Right lobe of liver (tissue), 4 donors: ENCODE results near the gene DDX49.

Experiments used
- POLR2A ChIP-seq: fragments of 450-650 bp; IDR thresholded peaks from one replicate; pipeline ENCODE4 v1.6.1; 2017; ENCODE audit warnings: antibody characterized with exemption, mild to moderate bottlenecking
- TF ChIP-seq, protein P1 (sequence below), 4 donors: fragments of 200-600 bp in 3 of 4; fragments of 450-650 bp in 1 of 4; IDR thresholded peaks; one replicate each; pipeline versions ENCODE4 v1.5.1 to v1.8.0; 2016 to 2022; ENCODE audit warnings: antibody characterized with exemption in 4 of 4, mild to moderate bottlenecking in 2 of 4
- donor health status: DM: no; HTN: no; CAD: no.
- donor health status: DM: no; HTN: no; CAD: no.
- donor health status: DM: no; HTN: yes; CAD: no.

DNA sequence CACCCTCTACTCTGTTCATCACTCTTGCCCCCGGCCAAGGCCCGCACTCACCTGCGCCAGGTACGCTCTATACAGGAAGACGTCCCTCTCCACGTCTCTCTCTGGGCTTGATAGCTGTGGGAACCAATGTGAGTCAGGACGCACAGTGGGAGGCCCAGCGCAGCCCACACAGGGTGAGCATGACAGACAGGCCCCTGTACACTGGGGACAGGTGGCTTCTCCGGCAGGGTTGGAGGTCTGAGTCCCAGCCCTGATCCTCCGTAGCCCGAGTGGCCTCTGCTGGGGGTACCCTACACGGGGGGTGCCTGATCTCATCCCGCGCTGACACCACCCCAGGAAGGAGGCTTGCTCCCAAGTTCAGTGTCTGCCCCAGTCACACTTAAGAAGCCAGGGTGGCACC, 6.6 kb upstream of the DDX49 start:
- TF ChIP-seq, protein P1, sequence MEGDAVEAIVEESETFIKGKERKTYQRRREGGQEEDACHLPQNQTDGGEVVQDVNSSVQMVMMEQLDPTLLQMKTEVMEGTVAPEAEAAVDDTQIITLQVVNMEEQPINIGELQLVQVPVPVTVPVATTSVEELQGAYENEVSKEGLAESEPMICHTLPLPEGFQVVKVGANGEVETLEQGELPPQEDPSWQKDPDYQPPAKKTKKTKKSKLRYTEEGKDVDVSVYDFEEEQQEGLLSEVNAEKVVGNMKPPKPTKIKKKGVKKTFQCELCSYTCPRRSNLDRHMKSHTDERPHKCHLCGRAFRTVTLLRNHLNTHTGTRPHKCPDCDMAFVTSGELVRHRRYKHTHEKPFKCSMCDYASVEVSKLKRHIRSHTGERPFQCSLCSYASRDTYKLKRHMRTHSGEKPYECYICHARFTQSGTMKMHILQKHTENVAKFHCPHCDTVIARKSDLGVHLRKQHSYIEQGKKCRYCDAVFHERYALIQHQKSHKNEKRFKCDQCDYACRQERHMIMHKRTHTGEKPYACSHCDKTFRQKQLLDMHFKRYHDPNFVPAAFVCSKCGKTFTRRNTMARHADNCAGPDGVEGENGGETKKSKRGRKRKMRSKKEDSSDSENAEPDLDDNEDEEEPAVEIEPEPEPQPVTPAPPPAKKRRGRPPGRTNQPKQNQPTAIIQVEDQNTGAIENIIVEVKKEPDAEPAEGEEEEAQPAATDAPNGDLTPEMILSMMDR (IDR thresholded peaks at IDR 0.05): no peak
- TF ChIP-seq POLR2A: no peak
